GM12875 (cell line): Measurements from ENCODE around the gene TSLP.

Source experiments
- H3K4me3 ChIP-seq: one replicate; pipeline ENCODE4 v1.5.1; 2011; ENCODE audit warnings: low read depth, low read length, control low read depth
- TF ChIP-seq, protein P1 (sequence below): IDR thresholded peaks from 2 replicates; pipeline ENCODE4 v1.5.1; 2011; ENCODE audit warnings: low read depth, mild to moderate bottlenecking, control low read depth, inconsistent platforms, low read length, moderate library complexity, borderline replicate concordance; ENCODE audit not compliant: insufficient read depth

Gene TSLP

DNA sequence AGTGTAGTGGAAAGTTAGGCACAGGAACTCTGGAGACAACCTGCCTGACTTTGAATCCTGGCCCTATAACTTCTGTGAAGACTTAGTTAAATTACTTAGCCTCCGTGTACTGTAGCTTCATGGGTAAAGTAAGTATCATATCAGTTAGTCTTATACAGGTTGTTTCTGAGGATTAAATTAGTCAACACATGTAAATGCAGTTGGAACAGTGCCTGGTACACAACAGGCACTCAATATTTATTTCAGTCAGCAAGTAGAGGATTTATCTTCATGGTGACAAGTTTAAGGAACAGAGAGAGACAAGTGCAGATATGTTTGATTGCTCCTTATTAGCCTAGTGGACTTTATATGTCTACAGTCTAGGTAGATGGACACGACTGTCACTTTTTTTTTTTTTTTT, 2.7 kb downstream of the TSLP start:
- TF ChIP-seq, protein P1, sequence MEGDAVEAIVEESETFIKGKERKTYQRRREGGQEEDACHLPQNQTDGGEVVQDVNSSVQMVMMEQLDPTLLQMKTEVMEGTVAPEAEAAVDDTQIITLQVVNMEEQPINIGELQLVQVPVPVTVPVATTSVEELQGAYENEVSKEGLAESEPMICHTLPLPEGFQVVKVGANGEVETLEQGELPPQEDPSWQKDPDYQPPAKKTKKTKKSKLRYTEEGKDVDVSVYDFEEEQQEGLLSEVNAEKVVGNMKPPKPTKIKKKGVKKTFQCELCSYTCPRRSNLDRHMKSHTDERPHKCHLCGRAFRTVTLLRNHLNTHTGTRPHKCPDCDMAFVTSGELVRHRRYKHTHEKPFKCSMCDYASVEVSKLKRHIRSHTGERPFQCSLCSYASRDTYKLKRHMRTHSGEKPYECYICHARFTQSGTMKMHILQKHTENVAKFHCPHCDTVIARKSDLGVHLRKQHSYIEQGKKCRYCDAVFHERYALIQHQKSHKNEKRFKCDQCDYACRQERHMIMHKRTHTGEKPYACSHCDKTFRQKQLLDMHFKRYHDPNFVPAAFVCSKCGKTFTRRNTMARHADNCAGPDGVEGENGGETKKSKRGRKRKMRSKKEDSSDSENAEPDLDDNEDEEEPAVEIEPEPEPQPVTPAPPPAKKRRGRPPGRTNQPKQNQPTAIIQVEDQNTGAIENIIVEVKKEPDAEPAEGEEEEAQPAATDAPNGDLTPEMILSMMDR: no peak
- H3K4me3 ChIP-seq: no peak overlapping the region

GRCh38 chr5:111075520-111075919, 4.0 kb downstream of the TSLP start:
- H3K4me3 ChIP-seq: no peak overlapping the region
- TF ChIP-seq, protein P1: no peak

DNA sequence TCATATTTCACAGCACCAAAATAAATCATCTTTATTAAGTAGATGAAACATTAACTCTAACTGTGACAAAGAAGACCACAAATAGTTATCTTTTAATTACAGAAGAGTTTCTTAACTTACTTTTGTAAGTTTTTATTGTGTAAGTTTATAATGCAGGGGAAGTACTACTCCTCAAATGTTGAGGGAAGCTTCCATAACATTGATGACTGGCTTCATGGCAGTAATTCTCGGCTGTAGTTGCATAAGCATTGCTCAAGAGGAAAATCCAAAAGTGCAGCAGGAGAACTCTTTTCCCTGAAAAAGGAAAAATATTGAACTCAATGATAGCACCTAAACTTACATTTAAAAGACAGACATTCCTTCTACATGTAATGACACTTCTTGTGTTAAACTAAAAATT, 4.6 kb downstream of the TSLP start:
- TF ChIP-seq, protein P1: no peak

GRCh38 chr5:111077678-111078077, 6.2 kb downstream of the TSLP start:
- H3K4me3 ChIP-seq: no peak overlapping the region
- TF ChIP-seq, protein P1: no peak

More for the DNA sequence above, 4.6 kb downstream of the TSLP start:
- no peak overlapping the region for H3K4me3 ChIP-seq

- no peak overlapping the region for H3K4me3 ChIP-seq
- TF ChIP-seq, protein P1: no peak
These were observed 8.3 kb downstream of the TSLP start for GRCh38 chr5:111079846-111080245.

DNA sequence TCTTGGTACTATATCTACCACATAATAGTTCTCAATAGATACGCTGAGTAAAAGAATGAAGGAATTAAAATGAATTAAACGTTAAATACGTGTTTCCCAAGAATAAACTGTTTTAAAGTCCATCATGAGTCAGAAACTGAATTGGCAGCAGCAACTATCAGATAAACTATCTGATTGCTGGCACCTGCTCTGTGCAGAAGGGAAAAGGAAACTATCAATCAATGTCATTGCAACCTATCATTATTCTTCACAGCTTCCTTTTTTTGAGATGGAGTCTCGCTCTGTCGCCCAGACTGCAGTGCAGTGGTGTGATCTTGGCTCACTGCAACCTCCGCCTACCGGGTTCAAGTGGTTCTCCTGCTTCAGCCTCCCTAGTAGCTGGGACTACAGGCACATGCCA, 11.8 kb downstream of the TSLP start:
- TF ChIP-seq, protein P1: no peak
- no peak overlapping the region for H3K4me3 ChIP-seq

DNA sequence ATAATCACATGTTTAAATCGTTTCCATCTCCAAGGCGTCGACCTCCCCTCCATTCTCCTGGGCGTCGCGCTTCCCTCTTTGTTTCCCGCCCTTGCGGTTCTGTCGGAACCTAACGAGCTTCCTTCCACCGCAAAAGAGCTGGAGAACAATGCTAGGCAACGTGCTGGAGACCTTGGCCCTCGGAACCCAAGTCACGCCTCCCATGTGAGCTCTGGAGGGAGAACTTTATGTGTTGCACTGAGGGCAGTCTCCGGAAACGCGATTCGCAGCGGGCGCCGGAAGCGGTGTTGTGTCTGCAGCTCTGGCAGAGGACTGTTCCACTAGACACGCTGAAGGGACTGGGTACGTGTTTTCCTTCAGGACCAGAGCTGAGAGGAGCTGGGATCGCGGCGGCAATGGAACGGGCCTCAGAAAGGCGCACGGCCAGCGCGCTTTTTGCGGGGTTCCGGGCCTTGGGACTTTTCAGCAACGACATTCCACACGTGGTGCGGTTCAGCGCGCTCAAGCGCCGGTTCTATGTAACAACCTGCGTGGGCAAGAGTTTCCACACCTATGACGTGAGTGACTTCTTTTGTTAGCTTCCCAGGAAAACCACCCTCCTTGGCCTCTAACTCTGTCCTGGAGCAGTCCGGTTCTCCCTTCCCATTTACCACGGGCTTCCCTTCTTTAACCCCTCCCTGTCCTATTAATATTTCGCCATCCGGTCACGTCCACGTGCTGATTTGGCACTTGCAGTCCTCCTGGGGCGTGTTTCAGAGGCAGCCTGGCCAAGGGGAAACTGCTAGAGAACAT, 20.7 kb downstream of the TSLP start, which contains the start of gene WDR36:
Gene WDR36 (plus strand): TSS at position 287 of the 792 bp plus-strand sequence. CDS start 109 bp downstream, at position 396.
- TF ChIP-seq, protein P1: 0 out of 2 replicates have a peak, but pooled peaks have one; percentile 3
- H3K4me3 ChIP-seq: peak within 1 kb of the TSS; percentile 68
